Endothelial cell of umbilical vein (primary cell): Measurements from ENCODE around the gene LMLN. TPM values are rescaled to one million over a fixed set of nuclear protein-coding genes. Genes with fewer than 3 reads are reported as not detected.
A peak's percentile ranks its signal among the peaks of the same experiment; 100 is the strongest.

Experiments used
- BruUV-seq: library from RNA; stranded (reverse); fragments of 400-500 nt; replicated peaks from 2 replicates; lab custom pipeline; 2021; lab: Mats Ljungman, UMichigan
- CTCF ChIA-PET: fragments of 300-600, 350-600 bp; sonication (Branson Sonifier 250); formaldehyde crosslinking; loops from one replicate; lab custom pipeline; 2021; ENCODE audit warnings: antibody characterized with exemption, inconsistent platforms; lab: Charles Lee
- POLR2A ChIA-PET: fragments of 300-600, 350-600 bp; sonication (Branson Sonifier 250); formaldehyde crosslinking; loops from one replicate; lab custom pipeline; 2021; ENCODE audit warnings: antibody characterized with exemption, inconsistent platforms; lab: Charles Lee
- DNase-seq: peaks from one replicate; pipeline ENCODE4 v3.0.0-alpha.2; 2011; ENCODE audit warnings: low read depth, low spot score
- FAIRE-seq: peaks from 2 replicates; lab custom pipeline; 2011; peaks lifted over from hg19 to GRCh38; lab: Jason Lieb, UNC
- H2AFZ ChIP-seq: 2 replicates; pipeline ENCODE4 v1.6.0; 2012; ENCODE audit warnings: low read depth, low read length, control low read depth, inconsistent platforms
- H3K27ac ChIP-seq: 2 replicates; pipeline ENCODE4 v1.5.1; 2011; ENCODE audit warnings: low read depth, mild to moderate bottlenecking, control low read depth, low read length, moderate library complexity; ENCODE audit not compliant: insufficient read depth
- H3K27me3 ChIP-seq, 2 experiments: 2 replicates each; pipeline versions ENCODE4 v1.6.0 to v1.6.1; 2011; ENCODE audit warnings: low read length in 2 of 2, mixed read lengths in 1 of 2; ENCODE audit not compliant: control insufficient read depth in 2 of 2, insufficient read depth in 2 of 2
- H3K36me3 ChIP-seq, 2 experiments: 2 replicates in 1 of 2; 3 replicates in 1 of 2; pipeline ENCODE4 v1.5.1; 2011; ENCODE audit warnings: low read length in 2 of 2, mild to moderate bottlenecking in 1 of 2, moderate library complexity in 1 of 2; ENCODE audit not compliant: control insufficient read depth in 2 of 2, insufficient read depth in 2 of 2; ENCODE audit errors: extremely low read depth in 1 of 2
- H3K4me1 ChIP-seq: 3 replicates; pipeline ENCODE4 v1.5.1; 2011; ENCODE audit warnings: mild to moderate bottlenecking, low read length; ENCODE audit not compliant: control insufficient read depth, insufficient read depth; ENCODE audit errors: extremely low read depth
- H3K4me2 ChIP-seq: 2 replicates; pipeline ENCODE4 v1.6.1; 2011; ENCODE audit warnings: low read length, control low read depth, mixed read lengths; ENCODE audit not compliant: insufficient read depth
- H3K4me3 ChIP-seq, 3 experiments: fragments of 200-600 bp in 1 of 3; sonication (generic), shearing (Covaris generic) in 1 of 3; replicated peaks in 1 of 3; 2 replicates each; pipeline ENCODE4 v1.5.1; 2011 to 2016; ENCODE audit warnings: control low read depth in 3 of 3, low read length in 3 of 3, mild to moderate bottlenecking in 2 of 3, inconsistent platforms in 1 of 3, low read depth in 1 of 3, moderate library complexity in 1 of 3; ENCODE audit not compliant: insufficient read depth in 1 of 3
- H3K79me2 ChIP-seq: 2 replicates; pipeline ENCODE4 v1.6.0; 2012; ENCODE audit warnings: low read length, inconsistent platforms; ENCODE audit not compliant: control insufficient read depth, insufficient read depth
- H3K9ac ChIP-seq: replicated peaks from 2 replicates; pipeline ENCODE3; 2011; ENCODE audit warnings: low read length, control low read depth; ENCODE audit not compliant: insufficient read depth; ENCODE audit errors: extremely low read depth
- H3K9me1 ChIP-seq: replicated peaks from 3 replicates; pipeline ENCODE4 v1.6.0; 2011; ENCODE audit warnings: mild to moderate bottlenecking, low read length; ENCODE audit not compliant: control insufficient read depth, insufficient read depth; ENCODE audit errors: extremely low read depth
- H3K9me3 ChIP-seq: replicated peaks from 2 replicates; pipeline ENCODE4 v1.5.1; 2012; ENCODE audit warnings: low read length, inconsistent platforms; ENCODE audit not compliant: control insufficient read depth, insufficient read depth
- H4K20me1 ChIP-seq: replicated peaks from 2 replicates; pipeline ENCODE3; 2011; ENCODE audit warnings: mild to moderate bottlenecking, low read length; ENCODE audit not compliant: control insufficient read depth, insufficient read depth; ENCODE audit errors: extremely low read depth
- CTCF ChIP-seq, 2 donors: IDR thresholded peaks; 1 replicate in 1 of 2; 2 replicates in 1 of 2; pipeline ENCODE4 v1.5.1; 2011; ENCODE audit warnings: low read length in 2 of 2, mild to moderate bottlenecking in 2 of 2, moderate library complexity in 2 of 2, control low read depth in 1 of 2, inconsistent platforms in 1 of 2, low read depth in 1 of 2; ENCODE audit not compliant: insufficient read depth in 1 of 2; ENCODE audit errors: extremely low read depth in 1 of 2
- EZH2 ChIP-seq: IDR thresholded peaks from 2 replicates; pipeline ENCODE4 v1.6.1; 2012; ENCODE audit warnings: borderline replicate concordance, low read depth, mild to moderate bottlenecking, moderate library complexity, low read length, inconsistent platforms; ENCODE audit not compliant: severe bottlenecking
- FOS ChIP-seq: IDR thresholded peaks from 2 replicates; pipeline ENCODE4 v1.6.1; 2011; ENCODE audit warnings: mild to moderate bottlenecking, low read length, moderate library complexity, borderline replicate concordance; ENCODE audit not compliant: insufficient read depth
- GATA2 ChIP-seq: IDR thresholded peaks from 2 replicates; pipeline ENCODE4 v1.7.0; 2011; ENCODE audit warnings: low read depth, mild to moderate bottlenecking, moderate library complexity, mixed read lengths, low read length; ENCODE audit not compliant: insufficient read length, insufficient read depth
- JUN ChIP-seq: IDR thresholded peaks from 2 replicates; pipeline ENCODE4 v1.6.1; 2011; ENCODE audit warnings: borderline replicate concordance, low read depth; ENCODE audit not compliant: insufficient read length, insufficient read depth
- MAX ChIP-seq: IDR thresholded peaks from 2 replicates; pipeline ENCODE4 v1.6.1; 2011; ENCODE audit not compliant: insufficient read depth, insufficient read length
- MYC ChIP-seq: IDR thresholded peaks from one replicate; pipeline ENCODE4 v1.6.1; 2011; ENCODE audit warnings: mild to moderate bottlenecking, low read depth, low read length
- POLR2A ChIP-seq: IDR thresholded peaks from 2 replicates; pipeline ENCODE4 v1.6.1; 2012; ENCODE audit warnings: low read depth, mild to moderate bottlenecking, control low read depth, low read length
- POLR2AphosphoS5 ChIP-seq: IDR thresholded peaks from 2 replicates; pipeline ENCODE4 v1.6.1; 2012; ENCODE audit warnings: low read depth, mild to moderate bottlenecking, control low read depth, low read length, moderate library complexity; ENCODE audit not compliant: insufficient read depth
- dilution Hi-C: fragments of 300-500 bp; cut with MboI; formaldehyde crosslinking; loops from one replicate; pipeline ENCODE4 v1.15.0; 2019; ENCODE audit warnings: low sequenced_read_pairs; ENCODE audit not compliant: extremely low pct_ligation_motif_present
- intact Hi-C: fragments of 100-400 bp; cut with micrococcal nuclease; formaldehyde crosslinking; loops from one replicate; pipeline ENCODE4 v1.10.0; 2022
- polyA plus RNA-seq, 4 experiments: library from polyadenylated mRNA; depleted of rRNA in 3 of 4; stranded (reverse) in 3 of 4; unstranded in 1 of 4; fragments of >200 nt; gene quantifications; 2 replicates each; pipeline versions ENCODE4 v1.2.1 to v1.2.3, GENCODE V29; 2011 to 2012; ENCODE audit warnings: missing spikeins in 1 of 4
- total RNA-seq: library from RNA; stranded (reverse); gene quantifications from 2 replicates; pipeline ENCODE4 v1.2.3, GENCODE V29; 2021

The LMLN gene
- total and polyA plus RNA-seq, 2 donors (not counting 3 experiments of a cell fraction or from before 2014, with no cell fraction given), result 4.8 to 6.5 TPM

- dilution Hi-C loops, result no loop called here
Measured at GRCh38 chr3:197953881-197954280, 6.1 kb upstream of the LMLN start.

More at GRCh38 chr3:197953881-197954280, 6.1 kb upstream of the LMLN start:
- Histone ChIP-seq H3K27ac (peak overlapping the region; percentile 44), H4K20me1 (peaks cover 2% of the 10 kb centered on the region), H3K4me2 (peak overlapping the region; percentile 60), H3K9me1 (no peaks in the 10 kb centered on the region), H3K9me3 (no peaks in the 10 kb centered on the region), H2AFZ (no peak overlapping the region), H3K79me2 (peaks cover 46% of the 10 kb centered on the region), H3K27me3 (no peaks in the 10 kb centered on the region), H3K9ac (no peak overlapping the region), H3K36me3 (peaks cover 21 to 30% of the 10 kb centered on the region in 2 experiments), H3K4me3 (no peak overlapping the region), H3K4me1 (peaks cover 23% of the 10 kb centered on the region)
- CTCF ChIA-PET, result interaction anchor here (1.0 kb wide), 1 partner anchor 48 kb away, joined by 3 read pairs; no protein-coding TSS in a partner anchor
- TF ChIP-seq EZH2 (no peak), MAX (no peak), POLR2AphosphoS5 (no peak), POLR2A (no peak), GATA2 (no peak), CTCF (IDR thresholded peaks at IDR 0.05; ENCODE audit: extremely low read depth in 1 of 2, insufficient read depth in 1 of 2, low read depth in 1 of 2, low read length in 2 of 2) (no peak), FOS (no peak), MYC (no peak), JUN (no peak)
- FAIRE-seq (no peak), DNase-seq (peak; percentile 59)
- intact Hi-C loops, result no loop called here
- BruUV-seq, result no TSS peak
- POLR2A ChIA-PET, result no interaction called here
